Activated CD4-positive, alpha-beta T cell treated with anti-CD3 and anti-CD28 coated beads, Interleukin-2, amount 50 U/mL, for 24 hours (primary cell): ENCODE measurements around the gene C10orf120.

Experiments
- DNase-seq, 2 donors: peaks; one replicate each; pipeline ENCODE4 v3.0.0-alpha.2; 2020; ENCODE audit warnings: low read depth in 1 of 2, low spot score in 1 of 2

The C10orf120 gene

GRCh38 chr10:122662231-122662630, 37.4 kb downstream of the C10orf120 start:
- no peak for DNase-seq

GRCh38 chr10:122660696-122661095, 39.0 kb downstream of the C10orf120 start:
- no peak for DNase-seq

- no peak for DNase-seq
Observed at GRCh38 chr10:122659651-122660050, 40.0 kb downstream of the C10orf120 start.

GRCh38 chr10:122659126-122659525, 40.5 kb downstream of the C10orf120 start:
- DNase-seq = no peak

GRCh38 chr10:122658356-122659049, 41.1 kb downstream of the C10orf120 start:
- no peak for DNase-seq

- no peak for DNase-seq
Observed at GRCh38 chr10:122657729-122658128, 41.9 kb downstream of the C10orf120 start.

- no peak for DNase-seq
Observed at GRCh38 chr10:122657255-122657654, 42.4 kb downstream of the C10orf120 start.

- no peak for DNase-seq
Observed at GRCh38 chr10:122656741-122657140, 42.9 kb downstream of the C10orf120 start.

- DNase-seq = no peak
Observed at GRCh38 chr10:122656308-122656705, 43.3 kb downstream of the C10orf120 start.

- no peak for DNase-seq
Observed at GRCh38 chr10:122655524-122656307, 43.9 kb downstream of the C10orf120 start.

GRCh38 chr10:122650331-122650730, 49.3 kb downstream of the C10orf120 start:
- no peak for DNase-seq

GRCh38 chr10:122649903-122650302, 49.7 kb downstream of the C10orf120 start:
- DNase-seq = no peak

- DNase-seq = no peak
Observed at GRCh38 chr10:122648599-122649428, 50.8 kb downstream of the C10orf120 start.
